Mesothelial cell of epicardium (in vitro differentiated cells): ENCODE results near the gene TMEM181. TPM values are rescaled to one million over a fixed set of nuclear protein-coding genes. Genes with fewer than 3 reads are reported as not detected.

Experiments used
- DNase-seq, 2 experiments: peaks; one replicate each; pipeline ENCODE4 v3.0.0; 2021; ENCODE audit warnings: low spot score in 2 of 2; ENCODE audit not compliant: unreplicated experiment in 2 of 2
- H3K27ac Mint-ChIP-seq: 2 replicates; pipeline ENCODE4 v1.8.0; 2021; ENCODE audit warnings: mixed read lengths
- H3K27me3 Mint-ChIP-seq: 2 replicates; pipeline ENCODE4 v1.8.0; 2021; ENCODE audit warnings: low read depth, mixed read lengths
- H3K36me3 Mint-ChIP-seq: 2 replicates; pipeline ENCODE4 v1.8.0; 2021; ENCODE audit warnings: mixed read lengths
- H3K4me1 Mint-ChIP-seq: 2 replicates; pipeline ENCODE4 v1.8.0; 2021; ENCODE audit warnings: mixed read lengths
- H3K4me3 Mint-ChIP-seq: 2 replicates; pipeline ENCODE4 v1.8.0; 2021; ENCODE audit warnings: mild to moderate bottlenecking, moderate library complexity, mixed read lengths
- H3K9me3 Mint-ChIP-seq: 2 replicates; pipeline ENCODE4 v1.8.0; 2021; ENCODE audit warnings: mixed read lengths
- CTCF ChIP-seq: fragments of 200-600 bp; sonication (generic); IDR thresholded peaks from one replicate; pipeline ENCODE4 v1.5.0; 2021; ENCODE audit warnings: antibody characterized with exemption; ENCODE audit not compliant: unreplicated experiment
- total RNA-seq: library from RNA; stranded (reverse); gene quantifications from 3 replicates; pipeline ENCODE4 v1.2.1, GENCODE V29; 2021

The TMEM181 gene
- total RNA-seq, 1 donor from 2014 or later: 23.8 TPM

GRCh38 chr6:158557927-158558326 lies 2.0 kb upstream of the TMEM181 start:
- H3K36me3 Mint-ChIP-seq: no peaks in the 10 kb centered on the region
- H3K9me3 Mint-ChIP-seq: no peaks in the 10 kb centered on the region
- H3K27ac Mint-ChIP-seq: no peak overlapping the region
- peaks cover 30% of the 10 kb centered on the region for H3K4me1 Mint-ChIP-seq
- no peak for DNase-seq
- no peak overlapping the region for H3K4me3 Mint-ChIP-seq
- no peak for TF ChIP-seq CTCF
- H3K27me3 Mint-ChIP-seq: no peaks in the 10 kb centered on the region

- TF ChIP-seq CTCF: no peak
- H3K27me3 Mint-ChIP-seq: no peaks in the 10 kb centered on the region
- H3K4me1 Mint-ChIP-seq: peaks cover 30% of the 10 kb centered on the region
- peak overlapping the region; percentile 72 for H3K4me3 Mint-ChIP-seq
- no peaks in the 10 kb centered on the region for H3K9me3 Mint-ChIP-seq
- no peaks in the 10 kb centered on the region for H3K36me3 Mint-ChIP-seq
- DNase-seq: no peak
- H3K27ac Mint-ChIP-seq: peak overlapping the region; percentile 83
Measured at GRCh38 chr6:158558415-158559306, 1.2 kb upstream of the TMEM181 start.

- Mint-ChIP-seq H3K36me3 (no peaks in the 10 kb centered on the region), H3K27ac (peak overlapping the region; percentile 83), H3K27me3 (no peaks in the 10 kb centered on the region), H3K4me1 (peaks cover 30% of the 10 kb centered on the region), H3K4me3 (peak overlapping the region; percentile 72), H3K9me3 (no peaks in the 10 kb centered on the region)
- no peak for TF ChIP-seq CTCF
- DNase-seq: no peak
Measured at GRCh38 chr6:158559338-158559894, 475 bp upstream of the TMEM181 start.

- H3K36me3 Mint-ChIP-seq: no peaks in the 10 kb centered on the region
- no peak for TF ChIP-seq CTCF
- peak overlapping the region; percentile 96 for H3K4me3 Mint-ChIP-seq
- H3K27ac Mint-ChIP-seq: peak overlapping the region; percentile 99
- DNase-seq: peak in 1 of 2 experiments; percentile 51
- H3K4me1 Mint-ChIP-seq: peaks cover 25% of the 10 kb centered on the region
- no peaks in the 10 kb centered on the region for H3K9me3 Mint-ChIP-seq
- no peaks in the 10 kb centered on the region for H3K27me3 Mint-ChIP-seq
Measured at GRCh38 chr6:158560836-158561320, 987 bp downstream of the TMEM181 start.

- no peaks in the 10 kb centered on the region for H3K36me3 Mint-ChIP-seq
- H3K9me3 Mint-ChIP-seq: no peaks in the 10 kb centered on the region
- no peak for TF ChIP-seq CTCF
- no peak for DNase-seq
- peak overlapping the region; percentile 99 for H3K27ac Mint-ChIP-seq
- peak overlapping the region; percentile 96 for H3K4me3 Mint-ChIP-seq
- peaks cover 25% of the 10 kb centered on the region for H3K4me1 Mint-ChIP-seq
- H3K27me3 Mint-ChIP-seq: no peaks in the 10 kb centered on the region
Measured at GRCh38 chr6:158561321-158561884, 1.5 kb downstream of the TMEM181 start.
